WTC11 (cell line): Measurements from ENCODE around the gene FAHD1. TPM values are rescaled to one million over a fixed set of nuclear protein-coding genes. Genes with fewer than 3 reads are reported as not detected.

Source experiments
- ATAC-seq: fragments of 200-7000 bp; cut with Tn5 transposase; 2 replicates; pipeline ENCODE4 v1.10.0; 2021; ENCODE audit warnings: mild to moderate bottlenecking, moderate library complexity
- CTCF ChIA-PET: fragments of 300-600 bp; sonication (Branson Sonifier 250); formaldehyde crosslinking; loops from one replicate; lab custom pipeline; 2021; ENCODE audit warnings: antibody characterized with exemption; lab: Charles Lee
- POLR2A ChIA-PET: fragments of 350-600 bp; sonication (Branson Sonifier 250); formaldehyde crosslinking; loops from one replicate; lab custom pipeline; 2021; ENCODE audit warnings: antibody characterized with exemption; lab: Charles Lee
- DNase-seq: peaks from one replicate; pipeline ENCODE4 v3.0.0; 2021; ENCODE audit warnings: low spot score
- H3K27ac Mint-ChIP-seq: 2 replicates; pipeline ENCODE4 v1.8.0; 2021; ENCODE audit warnings: mixed read lengths
- H3K27me3 Mint-ChIP-seq: 2 replicates; pipeline ENCODE4 v1.8.0; 2021; ENCODE audit warnings: low read depth, mild to moderate bottlenecking, moderate library complexity, mixed read lengths
- H3K36me3 Mint-ChIP-seq: 2 replicates; pipeline ENCODE4 v1.8.0; 2021; ENCODE audit warnings: mixed read lengths
- H3K4me1 Mint-ChIP-seq: 2 replicates; pipeline ENCODE4 v1.8.0; 2022; ENCODE audit warnings: mixed read lengths
- H3K4me3 Mint-ChIP-seq: 2 replicates; pipeline ENCODE4 v1.8.0; 2021; ENCODE audit warnings: mild to moderate bottlenecking, moderate library complexity, mixed read lengths
- H3K9me3 Mint-ChIP-seq: 2 replicates; pipeline ENCODE4 v1.8.0; 2021; ENCODE audit warnings: mixed read lengths
- AR ChIP-seq: fragments of 250-450 bp; sonication (Bioruptor Pico); IDR thresholded peaks from 2 replicates; pipeline ENCODE4 v1.9.0; 2021; ENCODE audit warnings: mild to moderate bottlenecking
- ARID4B ChIP-seq: sonication (generic); formaldehyde crosslinking; IDR thresholded peaks from 2 replicates; pipeline ENCODE4 v1.8.0; 2023; ENCODE audit warnings: missing genetic modification reagents, mild to moderate bottlenecking, borderline replicate concordance
- CDX4 ChIP-seq: fragments of 250-450 bp; sonication (Bioruptor Pico); IDR thresholded peaks from 2 replicates; pipeline ENCODE4 v1.9.0; 2021; ENCODE audit warnings: moderate library complexity, mild to moderate bottlenecking, inconsistent platforms, borderline replicate concordance
- CREM ChIP-seq: sonication (generic); formaldehyde crosslinking; IDR thresholded peaks from 2 replicates; pipeline ENCODE4 v1.8.1; 2022; ENCODE audit warnings: mild to moderate bottlenecking, missing genetic modification reagents, moderate library complexity
- E2F1 ChIP-seq: sonication (generic); formaldehyde crosslinking; IDR thresholded peaks from 2 replicates; pipeline ENCODE4 v1.8.0; 2022; ENCODE audit warnings: mild to moderate bottlenecking, missing genetic modification reagents
- ELF4 ChIP-seq: sonication (generic); formaldehyde crosslinking; IDR thresholded peaks from 2 replicates; pipeline ENCODE4 v1.8.1; 2022; ENCODE audit warnings: low read depth, mild to moderate bottlenecking, moderate library complexity, missing genetic modification reagents
- EMX1 ChIP-seq: fragments of 250-450 bp; sonication (Bioruptor Pico); IDR thresholded peaks from 2 replicates; pipeline ENCODE4 v1.8.0; 2021; ENCODE audit warnings: mild to moderate bottlenecking
- FOXK1 ChIP-seq: sonication (generic); formaldehyde crosslinking; IDR thresholded peaks from 2 replicates; pipeline ENCODE4 v1.8.0; 2022; ENCODE audit warnings: mild to moderate bottlenecking, moderate library complexity, missing genetic modification reagents
- FOXP1 ChIP-seq: sonication (generic); formaldehyde crosslinking; IDR thresholded peaks from 2 replicates; pipeline ENCODE4 v1.8.0; 2022; ENCODE audit warnings: missing genetic modification reagents, mild to moderate bottlenecking, moderate library complexity, borderline replicate concordance
- MXD4 ChIP-seq: fragments of 250-450 bp; sonication (Bioruptor Pico); IDR thresholded peaks from 2 replicates; pipeline ENCODE4 v1.8.0; 2021; ENCODE audit warnings: mild to moderate bottlenecking, moderate library complexity, borderline replicate concordance
- NR2C2 ChIP-seq: sonication (generic); formaldehyde crosslinking; IDR thresholded peaks from 2 replicates; pipeline ENCODE4 v1.8.0; 2022; ENCODE audit warnings: mild to moderate bottlenecking, missing genetic modification reagents
- SMAD4 ChIP-seq: sonication (generic); formaldehyde crosslinking; IDR thresholded peaks from 2 replicates; pipeline ENCODE4 v1.8.0; 2022; ENCODE audit warnings: mild to moderate bottlenecking, missing genetic modification reagents
- STAT6 ChIP-seq: sonication (generic); formaldehyde crosslinking; conservative IDR thresholded peaks from 2 replicates; pipeline ENCODE4 v1.8.1; 2023; ENCODE audit warnings: mild to moderate bottlenecking, low read depth, missing genetic modification reagents, moderate library complexity
- TEAD1 ChIP-seq: sonication (generic); formaldehyde crosslinking; IDR thresholded peaks from 2 replicates; pipeline ENCODE4 v1.8.0; 2022; ENCODE audit warnings: mild to moderate bottlenecking, missing genetic modification reagents
- USF1 ChIP-seq: sonication (generic); formaldehyde crosslinking; IDR thresholded peaks from 2 replicates; pipeline ENCODE4 v1.8.0; 2022; ENCODE audit warnings: mild to moderate bottlenecking, missing genetic modification reagents
- ZNF416 ChIP-seq: fragments of 250-450 bp; sonication (Bioruptor Pico); IDR thresholded peaks from 2 replicates; pipeline ENCODE4 v1.9.0; 2021; ENCODE audit warnings: mild to moderate bottlenecking, inconsistent platforms
- ZNF423 ChIP-seq: fragments of 250-450 bp; sonication (Bioruptor Pico); IDR thresholded peaks from 2 replicates; pipeline ENCODE4 v2.1.2; 2022; ENCODE audit warnings: mild to moderate bottlenecking, moderate library complexity
- ZNF425 ChIP-seq: fragments of 250-450 bp; sonication (Bioruptor Pico); conservative IDR thresholded peaks from 2 replicates; pipeline ENCODE4 v1.9.0; 2021; ENCODE audit warnings: mild to moderate bottlenecking
- ZSCAN18 ChIP-seq: fragments of 250-450 bp; sonication (Bioruptor Pico); IDR thresholded peaks from 2 replicates; pipeline ENCODE4 v2.1.2; 2022; ENCODE audit warnings: mild to moderate bottlenecking, moderate library complexity
- total RNA-seq: library from RNA; stranded (reverse); gene quantifications from 3 replicates; pipeline ENCODE4 v1.2.3, GENCODE V29; 2021

Gene FAHD1
- total RNA-seq, 1 experiment from 2014 or later = 14.3 TPM

GRCh38 chr16:1832838-1833454, 5.9 kb downstream of the FAHD1 start (continued):
- no peak for TF ChIP-seq ARID4B (CRISPR knock-in tag)
- TF ChIP-seq FOXP1 (CRISPR knock-in tag) = no peak
- TF ChIP-seq ZNF425 = no peak
- no peak for TF ChIP-seq ELF4 (CRISPR knock-in tag)
- TF ChIP-seq E2F1 (CRISPR knock-in tag) = no peak
- TF ChIP-seq FOXK1 (CRISPR knock-in tag) = no peak
- no peak for TF ChIP-seq ZSCAN18
- no peak for TF ChIP-seq NR2C2 (CRISPR knock-in tag)
- TF ChIP-seq, all 79 proteins: peak for 0

- ChIA-PET CTCF (no interaction called here), POLR2A (no interaction called here)
- DNase-seq = no peak
- H3K36me3 Mint-ChIP-seq = no peaks in the 10 kb centered on the region
- 0 out of 2 replicates have a peak overlapping the region, but pooled peaks have one; percentile 5 for H3K27ac Mint-ChIP-seq
- H3K4me3 Mint-ChIP-seq = no peak overlapping the region
- TF ChIP-seq USF1 (CRISPR knock-in tag) = no peak
- no peak for TF ChIP-seq CREM (CRISPR knock-in tag)
- TF ChIP-seq EMX1 = no peak
- TF ChIP-seq ZNF416 (CRISPR knock-in tag) = no peak
- TF ChIP-seq SMAD4 (CRISPR knock-in tag) = no peak
- no peak for TF ChIP-seq CDX4 (CRISPR knock-in tag)
- no peak for TF ChIP-seq ZNF423 (CRISPR knock-in tag)
- TF ChIP-seq AR (CRISPR knock-in tag) = no peak
- no peak for TF ChIP-seq STAT6
- no peak for TF ChIP-seq MXD4
- TF ChIP-seq TEAD1 = no peak
- H3K27me3 Mint-ChIP-seq = peaks cover 4% of the 10 kb centered on the region
- H3K4me1 Mint-ChIP-seq = 0 out of 2 replicates have a peak, but pooled peaks cover under 1% of the 10 kb centered on the region
- ATAC-seq = no peak
- no peaks in the 10 kb centered on the region for H3K9me3 Mint-ChIP-seq
These were observed 7.1 kb downstream of the FAHD1 start for GRCh38 chr16:1834096-1834495.
